GM06990 (cell line): ENCODE data around the gene LAMB1.

ENCODE experiments used
- DNase-seq: peaks from one replicate; pipeline ENCODE4 v3.0.0-alpha.2; 2011; ENCODE audit not compliant: insufficient read length; ENCODE audit errors: extremely low read depth
- H3K27me3 ChIP-seq: replicated peaks from 2 replicates; pipeline ENCODE4 v1.6.0; 2011; ENCODE audit warnings: low read length; ENCODE audit not compliant: control insufficient read depth, insufficient read depth
- H3K36me3 ChIP-seq: 2 replicates; pipeline ENCODE4 v1.5.1; 2011; ENCODE audit warnings: low read length; ENCODE audit not compliant: control insufficient read depth, insufficient read depth
- H3K4me3 ChIP-seq: replicated peaks from 2 replicates; pipeline ENCODE4 v1.5.1; 2011; ENCODE audit warnings: low read depth, mild to moderate bottlenecking, control low read depth, low read length
- CTCF ChIP-seq: IDR thresholded peaks from 2 replicates; pipeline ENCODE4 v1.5.1; 2011; ENCODE audit warnings: low read length, control low read depth, mild to moderate bottlenecking, inconsistent platforms; ENCODE audit not compliant: insufficient read depth, poor library complexity, severe bottlenecking

LAMB1 gene

DNA sequence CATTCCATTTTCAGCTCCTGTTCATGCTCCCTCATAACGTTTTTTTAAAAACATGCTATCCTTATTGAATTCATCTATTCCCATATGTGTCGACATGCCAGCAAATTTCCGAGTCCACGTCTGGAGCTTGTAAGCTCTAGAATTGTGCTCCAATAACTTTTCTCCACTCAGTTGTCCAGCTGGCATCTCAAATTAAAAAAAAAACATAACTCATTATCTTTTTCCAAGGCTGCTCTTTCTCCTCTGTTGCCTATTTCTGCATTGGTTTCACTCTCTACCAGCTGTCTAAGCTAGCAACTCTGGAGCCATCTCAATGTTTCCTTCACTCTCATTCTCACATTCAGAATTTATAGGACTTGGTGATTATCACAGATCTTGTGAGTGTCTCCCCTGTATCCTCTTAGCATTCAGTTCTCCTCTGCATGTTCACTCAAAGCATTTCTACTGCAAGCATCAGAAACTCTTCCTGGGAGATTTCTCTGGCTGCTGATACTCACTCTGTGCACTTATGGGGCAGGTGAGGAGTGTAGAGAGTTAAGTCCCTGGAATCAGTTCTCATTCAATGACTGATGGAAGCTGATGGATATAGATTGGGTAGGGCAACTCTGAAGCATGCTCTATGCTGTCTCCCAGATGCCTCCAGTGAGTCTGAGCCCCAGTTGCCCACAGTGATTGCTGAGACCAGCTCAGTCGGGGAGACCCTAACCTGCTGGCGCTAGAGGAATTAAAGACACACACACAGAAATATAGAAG lies 118.7 kb downstream of the LAMB1 start:
- no peaks in the 10 kb centered on the region for H3K36me3 ChIP-seq
- H3K27me3 ChIP-seq = no peaks in the 10 kb centered on the region
- H3K4me3 ChIP-seq = no peak overlapping the region
- no peak for DNase-seq
- TF ChIP-seq CTCF = no peak

- no peak for TF ChIP-seq CTCF
- no peak overlapping the region for H3K4me3 ChIP-seq
- no peaks in the 10 kb centered on the region for H3K27me3 ChIP-seq
- no peaks in the 10 kb centered on the region for H3K36me3 ChIP-seq
- DNase-seq = no peak
These were observed 120.2 kb downstream of the LAMB1 start for GRCh38 chr7:107882766-107883165.

DNA sequence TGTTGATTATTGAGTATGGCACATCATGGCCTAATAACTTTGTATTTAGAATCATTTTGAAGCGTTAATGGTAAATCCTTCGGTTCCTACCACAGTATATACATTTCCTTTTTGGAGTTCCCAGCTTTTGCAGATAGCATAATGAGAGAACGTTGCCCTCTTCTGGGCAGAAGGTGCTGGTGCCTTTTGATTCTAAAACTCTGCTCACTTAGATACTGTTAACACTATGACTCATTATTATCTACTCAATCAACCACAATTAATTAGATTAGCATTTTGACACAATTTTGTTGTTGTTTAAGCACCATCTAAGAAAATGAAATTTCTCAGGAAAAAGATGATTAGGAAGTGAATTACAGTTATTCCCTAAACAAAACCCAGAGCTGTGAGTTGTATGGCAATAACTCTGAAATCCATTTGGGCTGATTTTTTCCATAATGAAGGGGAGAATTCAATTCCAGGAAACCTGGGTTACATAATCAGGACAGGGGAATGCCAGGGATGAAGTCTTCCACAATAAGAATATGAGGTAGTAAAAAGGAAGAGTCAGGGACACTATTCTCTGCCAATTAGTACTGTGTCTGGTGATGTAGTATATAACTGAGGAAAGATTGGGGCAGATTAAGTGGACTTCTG lies 123.4 kb downstream of the LAMB1 start:
- no peak for DNase-seq
- Histone ChIP-seq H3K36me3 (no peaks in the 10 kb centered on the region), H3K4me3 (no peak overlapping the region), H3K27me3 (no peaks in the 10 kb centered on the region)
- peak; percentile 80 for TF ChIP-seq CTCF

- no peaks in the 10 kb centered on the region for H3K36me3 ChIP-seq
- no peak for TF ChIP-seq CTCF
- DNase-seq = no peak
- H3K27me3 ChIP-seq = no peaks in the 10 kb centered on the region
- H3K4me3 ChIP-seq = no peak overlapping the region
These were observed 124.3 kb downstream of the LAMB1 start for GRCh38 chr7:107878636-107879035.

- H3K36me3 ChIP-seq = no peaks in the 10 kb centered on the region
- no peak for DNase-seq
- no peak overlapping the region for H3K4me3 ChIP-seq
- no peaks in the 10 kb centered on the region for H3K27me3 ChIP-seq
- TF ChIP-seq CTCF = no peak
These were observed 125.1 kb downstream of the LAMB1 start for GRCh38 chr7:107877731-107878382.
